Parathyroid adenoma (tissue), 2 donors: ENCODE measurements around the gene CARM1.
"Not testable (repeated sequence)": the region's sequence is repeated elsewhere in the genome, so short reads cannot be mapped to it uniquely, and the experiment has no call there.

Source experiments
- H2AFZ ChIP-seq: fragments of 300-600 bp; sonication (generic); one replicate; pipeline ENCODE4 v1.7.0; 2017; ENCODE audit warnings: antibody characterized with exemption, mild to moderate bottlenecking
- H3K27ac ChIP-seq: fragments of 300-600 bp; sonication (generic); one replicate; pipeline ENCODE4 v1.7.0; 2017
- H3K27me3 ChIP-seq: fragments of 300-600 bp; sonication (generic); one replicate; pipeline ENCODE4 v1.7.0; 2017; ENCODE audit warnings: low read length; ENCODE audit not compliant: control insufficient read depth, insufficient read depth
- H3K36me3 ChIP-seq: fragments of 300-600 bp; sonication (generic); one replicate; pipeline ENCODE4 v1.7.0; 2017; ENCODE audit warnings: low read length; ENCODE audit not compliant: control insufficient read depth, insufficient read depth
- H3K4me1 ChIP-seq: fragments of 300-600 bp; sonication (generic); one replicate; pipeline ENCODE4 v1.7.0; 2017; ENCODE audit warnings: control low read depth
- H3K4me2 ChIP-seq: fragments of 300-600 bp; sonication (generic); one replicate; pipeline ENCODE4 v1.7.0; 2017; ENCODE audit warnings: low read length
- H3K4me3 ChIP-seq: fragments of 300-600 bp; sonication (generic); one replicate; pipeline ENCODE4 v1.7.0; 2017; ENCODE audit warnings: low read depth, low read length
- H3K79me2 ChIP-seq: fragments of 300-600 bp; sonication (generic); one replicate; pipeline ENCODE4 v1.7.0; 2017; ENCODE audit warnings: control low read depth
- H3K9ac ChIP-seq: fragments of 300-600 bp; sonication (generic); one replicate; pipeline ENCODE4 v1.7.0; 2017; ENCODE audit warnings: mild to moderate bottlenecking
- H3K9me3 ChIP-seq: fragments of 300-600 bp; sonication (generic); one replicate; pipeline ENCODE4 v1.7.0; 2017; ENCODE audit warnings: low read length; ENCODE audit not compliant: control insufficient read depth
- TF ChIP-seq, protein P1 (sequence below): fragments of 300-600 bp; sonication (generic); IDR thresholded peaks from one replicate; pipeline ENCODE4 v1.7.0; 2017; ENCODE audit warnings: antibody characterized with exemption, mild to moderate bottlenecking
- donor health status: primary hyperparathyroidism.

Gene CARM1

DNA sequence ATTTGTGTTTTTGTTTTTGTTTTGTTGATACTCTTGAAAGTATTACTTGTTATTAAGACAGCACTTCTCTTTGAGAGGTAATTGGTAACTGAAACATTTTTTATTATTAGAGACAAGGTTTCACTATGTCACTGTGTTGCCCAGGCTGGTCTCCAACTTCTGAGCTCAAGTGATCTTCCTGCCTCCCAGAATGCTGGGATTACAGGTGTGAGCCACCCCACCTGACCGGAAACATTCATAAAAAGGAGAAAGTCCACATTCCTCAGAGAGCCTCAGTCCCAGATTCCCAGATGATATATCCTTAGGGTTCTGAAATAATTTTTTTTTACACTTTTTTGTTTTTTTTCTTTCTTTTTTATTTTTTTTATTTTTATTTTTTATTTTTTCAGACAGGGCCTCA is 2.7 kb downstream of the CARM1 start:
- Histone ChIP-seq H3K36me3 (no peaks in the 10 kb centered on the region), H3K27me3 (no peaks in the 10 kb centered on the region), H3K27ac (no peak overlapping the region), H3K9ac (no peak overlapping the region), H3K4me3 (no peak overlapping the region), H3K9me3 (no peaks in the 10 kb centered on the region), H3K4me2 (no peak overlapping the region), H3K4me1 (no peaks in the 10 kb centered on the region), H3K79me2 (peaks cover 39% of the 10 kb centered on the region), H2AFZ (no peak overlapping the region)
- TF ChIP-seq, protein P1, sequence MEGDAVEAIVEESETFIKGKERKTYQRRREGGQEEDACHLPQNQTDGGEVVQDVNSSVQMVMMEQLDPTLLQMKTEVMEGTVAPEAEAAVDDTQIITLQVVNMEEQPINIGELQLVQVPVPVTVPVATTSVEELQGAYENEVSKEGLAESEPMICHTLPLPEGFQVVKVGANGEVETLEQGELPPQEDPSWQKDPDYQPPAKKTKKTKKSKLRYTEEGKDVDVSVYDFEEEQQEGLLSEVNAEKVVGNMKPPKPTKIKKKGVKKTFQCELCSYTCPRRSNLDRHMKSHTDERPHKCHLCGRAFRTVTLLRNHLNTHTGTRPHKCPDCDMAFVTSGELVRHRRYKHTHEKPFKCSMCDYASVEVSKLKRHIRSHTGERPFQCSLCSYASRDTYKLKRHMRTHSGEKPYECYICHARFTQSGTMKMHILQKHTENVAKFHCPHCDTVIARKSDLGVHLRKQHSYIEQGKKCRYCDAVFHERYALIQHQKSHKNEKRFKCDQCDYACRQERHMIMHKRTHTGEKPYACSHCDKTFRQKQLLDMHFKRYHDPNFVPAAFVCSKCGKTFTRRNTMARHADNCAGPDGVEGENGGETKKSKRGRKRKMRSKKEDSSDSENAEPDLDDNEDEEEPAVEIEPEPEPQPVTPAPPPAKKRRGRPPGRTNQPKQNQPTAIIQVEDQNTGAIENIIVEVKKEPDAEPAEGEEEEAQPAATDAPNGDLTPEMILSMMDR = no peak

DNA sequence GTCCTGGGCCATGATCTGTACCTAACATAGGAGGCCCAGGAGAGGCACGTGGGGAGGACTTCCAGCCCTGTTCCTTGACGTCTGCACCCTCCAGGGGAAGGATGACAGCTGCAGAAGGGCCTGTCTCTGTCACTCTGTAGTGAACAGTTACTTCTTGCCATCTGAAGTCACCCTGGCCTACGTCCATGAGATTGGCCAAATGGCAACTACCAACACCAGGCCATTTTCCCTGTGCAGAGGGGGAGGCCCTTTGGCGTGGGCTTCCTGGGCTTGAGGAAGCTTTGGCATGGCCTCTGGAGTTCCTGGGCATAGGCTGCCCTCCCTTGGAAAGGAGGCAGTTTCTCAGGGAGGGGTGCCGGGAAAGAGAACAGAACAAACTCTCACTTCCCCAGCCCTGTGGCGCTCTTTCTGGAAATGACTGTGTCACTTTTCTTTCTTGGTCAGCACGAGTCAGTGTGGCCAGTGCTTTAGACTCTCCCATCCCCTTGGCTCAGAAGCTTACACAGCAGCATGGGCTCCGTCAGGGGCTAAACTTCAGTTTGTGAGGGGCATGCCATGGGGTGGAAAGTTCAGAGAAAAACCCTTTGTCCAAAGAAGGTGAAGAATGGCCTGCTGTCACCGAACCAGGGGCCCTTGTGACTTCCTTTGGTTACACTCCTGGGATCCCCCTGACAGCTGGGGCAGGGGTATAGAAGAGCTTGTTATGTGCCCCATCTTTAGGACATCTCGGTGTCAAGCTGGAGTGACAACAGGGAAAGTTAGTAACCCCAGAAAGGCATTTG is 5.3 kb downstream of the CARM1 start:
- H3K27me3 ChIP-seq = no peaks in the 10 kb centered on the region
- H2AFZ ChIP-seq = no peak overlapping the region
- H3K4me1 ChIP-seq = peaks cover 2% of the 10 kb centered on the region
- peaks cover 65% of the 10 kb centered on the region for H3K79me2 ChIP-seq
- H3K4me3 ChIP-seq = no peak overlapping the region
- no peaks in the 10 kb centered on the region for H3K36me3 ChIP-seq
- no peak overlapping the region for H3K4me2 ChIP-seq
- no peak overlapping the region for H3K27ac ChIP-seq
- no peak overlapping the region for H3K9ac ChIP-seq
- TF ChIP-seq, protein P1 = no peak
- no peaks in the 10 kb centered on the region for H3K9me3 ChIP-seq

DNA sequence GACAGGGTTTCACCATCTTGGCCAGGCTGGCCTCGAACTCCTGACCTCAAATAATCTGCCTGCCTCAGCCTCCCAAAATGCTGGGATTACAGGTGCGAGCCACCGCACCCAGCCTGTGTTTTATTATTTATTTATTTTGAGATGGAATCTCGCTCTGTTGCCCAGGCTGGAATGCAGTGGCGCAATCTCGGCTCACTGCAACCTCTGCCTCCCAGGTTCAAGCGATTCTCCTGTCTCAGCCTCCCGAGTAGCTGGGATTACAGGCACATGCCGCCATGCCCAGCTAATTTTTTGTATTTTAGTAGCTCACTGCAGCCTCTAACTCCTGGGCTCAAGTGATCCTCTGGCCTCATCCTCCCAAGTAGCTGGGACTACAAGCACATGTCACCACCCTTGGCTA is 6.3 kb downstream of the CARM1 start:
- peaks cover 72% of the 10 kb centered on the region for H3K79me2 ChIP-seq
- H3K4me1 ChIP-seq, H3K9me3 ChIP-seq, H3K4me2 ChIP-seq, H3K27ac ChIP-seq, H2AFZ ChIP-seq, H3K36me3 ChIP-seq, H3K27me3 ChIP-seq, H3K9ac ChIP-seq, H3K4me3 ChIP-seq: not testable (repeated sequence)

DNA sequence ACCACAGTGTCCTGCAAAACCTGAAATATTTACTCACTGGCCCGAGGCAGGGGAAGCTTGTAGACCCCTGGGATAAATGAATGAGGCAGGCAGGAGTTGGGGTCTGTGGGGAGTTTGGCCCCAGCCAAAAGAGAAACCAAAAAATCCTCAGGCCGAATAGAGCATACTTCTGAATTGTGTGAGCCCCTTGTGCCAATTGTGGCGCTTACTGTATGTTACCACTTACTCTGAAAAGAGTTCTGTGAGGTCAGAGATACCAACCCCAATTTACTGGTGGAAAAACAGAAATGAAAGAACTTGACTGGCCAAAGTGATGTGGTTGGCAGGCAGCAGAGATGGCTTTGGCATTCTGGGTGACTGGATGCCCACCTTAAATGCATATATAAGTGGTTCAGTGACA is 6.9 kb downstream of the CARM1 start:
- TF ChIP-seq, protein P1 = no peak
- peaks cover 2% of the 10 kb centered on the region for H3K4me1 ChIP-seq
- H3K4me3 ChIP-seq = no peak overlapping the region
- H3K79me2 ChIP-seq = peaks cover 78% of the 10 kb centered on the region
- no peaks in the 10 kb centered on the region for H3K27me3 ChIP-seq
- H3K9ac ChIP-seq = no peak overlapping the region
- H3K36me3 ChIP-seq = no peaks in the 10 kb centered on the region
- no peak overlapping the region for H3K4me2 ChIP-seq
- no peak overlapping the region for H2AFZ ChIP-seq
- no peak overlapping the region for H3K27ac ChIP-seq
- H3K9me3 ChIP-seq = no peaks in the 10 kb centered on the region

DNA sequence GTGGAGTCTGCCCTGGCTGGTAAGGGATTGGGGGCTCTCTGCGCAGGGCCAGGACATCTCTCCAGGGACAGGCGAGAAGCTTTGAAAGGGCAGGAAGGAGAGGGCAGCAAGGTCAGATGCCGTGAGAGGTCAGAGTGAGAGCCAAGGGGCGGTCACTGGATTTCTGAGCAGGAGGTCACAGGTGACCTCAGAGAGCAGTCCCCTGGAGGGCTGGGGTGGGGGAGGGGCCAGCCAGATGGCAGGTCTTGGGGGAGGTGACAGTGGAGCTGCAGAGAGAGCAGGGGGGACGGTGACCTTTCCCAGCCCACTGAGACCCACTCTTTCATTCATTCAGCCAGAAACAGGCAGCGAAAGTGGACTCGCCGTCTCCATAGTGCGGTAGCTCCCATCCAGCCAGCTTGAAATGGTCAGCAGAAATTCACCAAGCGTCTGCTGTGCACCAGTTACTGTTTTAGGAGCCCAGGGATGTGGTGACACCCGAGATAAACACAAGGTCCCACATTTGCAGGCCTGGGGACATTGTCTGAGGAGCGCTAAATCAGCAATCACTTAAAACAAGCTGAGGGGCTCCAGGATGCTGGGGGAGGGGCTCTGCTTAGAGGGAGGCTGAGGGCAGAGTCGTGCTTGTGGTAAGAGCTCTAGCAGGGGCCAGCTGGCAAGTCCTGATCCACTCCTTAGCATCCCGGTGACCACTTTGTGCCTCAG is 10.2 kb downstream of the CARM1 start:
- Histone ChIP-seq H3K9ac (no peak overlapping the region), H3K4me2 (no peak overlapping the region), H2AFZ (no peak overlapping the region), H3K27me3 (no peaks in the 10 kb centered on the region), H3K36me3 (no peaks in the 10 kb centered on the region), H3K9me3 (no peaks in the 10 kb centered on the region), H3K4me1 (peaks cover 2% of the 10 kb centered on the region), H3K79me2 (peaks cover 81% of the 10 kb centered on the region), H3K4me3 (no peak overlapping the region), H3K27ac (no peak overlapping the region)
- TF ChIP-seq, protein P1 = no peak
